Activated B cell treated with CpG ODN at 0.5 μM for 24 hours (primary cell): ENCODE measurements around the gene GMPR2. TPM values are rescaled to one million over a fixed set of nuclear protein-coding genes. Genes with fewer than 3 reads are reported as not detected.

Source experiments
- ATAC-seq: fragments of 200-7000 bp; cut with Tn5 transposase; one replicate; pipeline ENCODE4 v1.10.0; 2021; ENCODE audit warnings: low read depth, mild to moderate bottlenecking, moderate library complexity
- CTCF ChIA-PET: fragments of 350-600 bp; sonication (Branson Sonifier 250); formaldehyde crosslinking; loops from one replicate; lab custom pipeline; 2021; ENCODE audit warnings: antibody characterized with exemption; lab: Charles Lee
- POLR2A ChIA-PET: fragments of 350-600 bp; sonication (Branson Sonifier 250); formaldehyde crosslinking; loops from one replicate; lab custom pipeline; 2021; ENCODE audit warnings: antibody characterized with exemption; lab: Charles Lee
- DNase-seq: peaks from one replicate; pipeline ENCODE4 v3.0.0; 2022
- H3K27ac Mint-ChIP-seq: one replicate; pipeline ENCODE4 v1.8.0; 2020; ENCODE audit warnings: mixed read lengths
- H3K27me3 Mint-ChIP-seq: one replicate; pipeline ENCODE4 v1.8.0; 2021; ENCODE audit warnings: mixed read lengths
- H3K36me3 Mint-ChIP-seq: one replicate; pipeline ENCODE4 v1.8.0; 2021; ENCODE audit warnings: low read depth, mixed read lengths
- H3K4me1 Mint-ChIP-seq: one replicate; pipeline ENCODE4 v1.8.0; 2021; ENCODE audit warnings: mixed read lengths
- H3K4me3 Mint-ChIP-seq: one replicate; pipeline ENCODE4 v1.8.0; 2020; ENCODE audit warnings: mild to moderate bottlenecking, mixed read lengths
- H3K9me3 Mint-ChIP-seq: one replicate; pipeline ENCODE4 v1.8.0; 2020; ENCODE audit warnings: mixed read lengths
- CTCF ChIP-seq: fragments of 200-600 bp; IDR thresholded peaks from one replicate; pipeline ENCODE4 v1.8.0; 2022; ENCODE audit warnings: antibody characterized with exemption, mild to moderate bottlenecking
- intact Hi-C: fragments of 100-400 bp; cut with micrococcal nuclease; formaldehyde crosslinking; loops from one replicate; pipeline ENCODE4 v1.15.1; 2024
- total RNA-seq: library from RNA; stranded (reverse); gene quantifications from 2 replicates; pipeline ENCODE4 v1.2.3, GENCODE V29; 2022

The GMPR2 gene
- total RNA-seq, 1 donor from 2014 or later, result 50.2 TPM

GRCh38 chr14:24269910-24270536 lies 37.3 kb downstream of the GMPR2 start:
- H3K36me3 Mint-ChIP-seq, result peaks cover 40% of the 10 kb centered on the region
- H3K27me3 Mint-ChIP-seq, result no peaks in the 10 kb centered on the region
- peak overlapping the region; percentile 90 for H3K4me3 Mint-ChIP-seq
- ChIA-PET CTCF (interaction anchor here (0.9 to 2.5 kb wide), 13 partner anchors 10 to 74 kb away, joined by 3 to 30 read pairs (median 4); partner anchors contain the start of genes DHRS1, MDP1, NOP9 and TINF2), POLR2A (interaction anchor here (0.9 to 9.8 kb wide), 14 partner anchors 11 to 156 kb away, joined by 3 to 175 read pairs (median 10); partner anchors contain the start of genes DCAF11, DHRS1, GMPR2 and IPO4)
- H3K4me1 Mint-ChIP-seq, result peaks cover 49% of the 10 kb centered on the region
- H3K9me3 Mint-ChIP-seq, result no peaks in the 10 kb centered on the region
- TF ChIP-seq CTCF, result no peak
- ATAC-seq (no peak), DNase-seq (no peak)
- no peak overlapping the region for H3K27ac Mint-ChIP-seq
- intact Hi-C loops, result loop anchor here (2.0 to 5.0 kb wide), 3 partner anchors 38 to 97 kb away; partner anchors contain the start of genes GMPR2, NEDD8, NFATC4 and TM9SF1

GRCh38 chr14:24270537-24271133 lies 37.9 kb downstream of the GMPR2 start:
- H3K36me3 Mint-ChIP-seq, result peaks cover 40% of the 10 kb centered on the region
- H3K9me3 Mint-ChIP-seq, result no peaks in the 10 kb centered on the region
- ChIA-PET CTCF (interaction anchor here (0.6 to 2.5 kb wide), 14 partner anchors 9 to 159 kb away, joined by 3 to 30 read pairs (median 4); partner anchors contain the start of genes CBLN3, DHRS1, KHNYN and MDP1), POLR2A (interaction anchor here (0.6 to 9.8 kb wide), 28 partner anchors 8 to 175 kb away, joined by 3 to 175 read pairs (median 7); partner anchors contain the start of genes CBLN3, CHMP4A, DCAF11 and DHRS1)
- TF ChIP-seq CTCF, result no peak
- ATAC-seq (no peak), DNase-seq (no peak)
- peaks cover 55% of the 10 kb centered on the region for H3K4me1 Mint-ChIP-seq
- peak overlapping the region; percentile 90 for H3K4me3 Mint-ChIP-seq
- intact Hi-C loops, result loop anchor here (1.0 to 5.0 kb wide), 10 partner anchors 9 to 156 kb away; partner anchors contain the start of genes DCAF11, GMPR2, MDP1 and NEDD8
- no peaks in the 10 kb centered on the region for H3K27me3 Mint-ChIP-seq
- peak overlapping the region; percentile 94 for H3K27ac Mint-ChIP-seq

GRCh38 chr14:24271134-24271833 lies 38.6 kb downstream of the GMPR2 start, which contains the start of gene RABGGTA:
Gene RABGGTA (minus strand): TSS chr14:24271597. CDS start chr14:24271115, 482 bp downstream.
- TF ChIP-seq CTCF, result no peak
- peaks cover 34% of the 10 kb centered on the region for H3K36me3 Mint-ChIP-seq
- peak; percentile 88 for DNase-seq
- intact Hi-C loops, result loop anchor here (1.0 to 5.0 kb wide), 10 partner anchors 8 to 157 kb away; partner anchors contain the start of genes DCAF11, GMPR2, MDP1 and NEDD8
- ChIA-PET POLR2A (interaction anchor here (0.6 to 9.8 kb wide), 29 partner anchors 9 to 176 kb away, joined by 3 to 175 read pairs (median 7); partner anchors contain the start of genes CBLN3, CHMP4A, DCAF11 and DHRS1), CTCF (interaction anchor here (0.6 to 2.5 kb wide), 15 partner anchors 8 to 158 kb away, joined by 3 to 30 read pairs (median 4); partner anchors contain the start of genes CBLN3, DHRS1, KHNYN and MDP1)
- peak; percentile 83 for ATAC-seq
- H3K27me3 Mint-ChIP-seq, result no peaks in the 10 kb centered on the region
- no peaks in the 10 kb centered on the region for H3K9me3 Mint-ChIP-seq
- peaks cover 57% of the 10 kb centered on the region for H3K4me1 Mint-ChIP-seq
- H3K4me3 Mint-ChIP-seq, result peak within 1 kb of the TSS; percentile 90
- H3K27ac Mint-ChIP-seq, result peak within 1 kb of the TSS; percentile 96

GRCh38 chr14:24271834-24272263 lies 39.1 kb downstream of the GMPR2 start:
- POLR2A ChIA-PET, result interaction anchor here (0.7 to 9.8 kb wide), 25 partner anchors 9 to 260 kb away, joined by 3 to 175 read pairs (median 7); partner anchors contain the start of genes CBLN3, CHMP4A, DHRS1 and GMPR2
- Mint-ChIP-seq H3K4me3 (peak overlapping the region; percentile 90), H3K27ac (peak overlapping the region; percentile 96), H3K9me3 (no peaks in the 10 kb centered on the region), H3K4me1 (peaks cover 62% of the 10 kb centered on the region), H3K36me3 (peaks cover 29% of the 10 kb centered on the region), H3K27me3 (no peaks in the 10 kb centered on the region)
- intact Hi-C loops, result loop anchor here (1.0 to 5.0 kb wide), 10 partner anchors 7 to 158 kb away; partner anchors contain the start of genes DCAF11, GMPR2, MDP1 and NEDD8
- no peak for TF ChIP-seq CTCF
- CTCF ChIA-PET, result interaction anchor here (0.6 to 2.5 kb wide), 12 partner anchors 8 to 1143 kb away, joined by 3 to 30 read pairs (median 4); partner anchors contain the start of genes TINF2 and TM9SF1
- ATAC-seq, result no peak
- no peak for DNase-seq
